NOMO-1 (cell line): ENCODE results near the gene STK32C.

Experiments
- DNase-seq, 2 experiments: peaks; one replicate each; lab custom pipeline; 2025; ENCODE audit not compliant: unreplicated experiment in 2 of 2; lab: John Stamatoyannopoulos, UW

STK32C gene

DNA sequence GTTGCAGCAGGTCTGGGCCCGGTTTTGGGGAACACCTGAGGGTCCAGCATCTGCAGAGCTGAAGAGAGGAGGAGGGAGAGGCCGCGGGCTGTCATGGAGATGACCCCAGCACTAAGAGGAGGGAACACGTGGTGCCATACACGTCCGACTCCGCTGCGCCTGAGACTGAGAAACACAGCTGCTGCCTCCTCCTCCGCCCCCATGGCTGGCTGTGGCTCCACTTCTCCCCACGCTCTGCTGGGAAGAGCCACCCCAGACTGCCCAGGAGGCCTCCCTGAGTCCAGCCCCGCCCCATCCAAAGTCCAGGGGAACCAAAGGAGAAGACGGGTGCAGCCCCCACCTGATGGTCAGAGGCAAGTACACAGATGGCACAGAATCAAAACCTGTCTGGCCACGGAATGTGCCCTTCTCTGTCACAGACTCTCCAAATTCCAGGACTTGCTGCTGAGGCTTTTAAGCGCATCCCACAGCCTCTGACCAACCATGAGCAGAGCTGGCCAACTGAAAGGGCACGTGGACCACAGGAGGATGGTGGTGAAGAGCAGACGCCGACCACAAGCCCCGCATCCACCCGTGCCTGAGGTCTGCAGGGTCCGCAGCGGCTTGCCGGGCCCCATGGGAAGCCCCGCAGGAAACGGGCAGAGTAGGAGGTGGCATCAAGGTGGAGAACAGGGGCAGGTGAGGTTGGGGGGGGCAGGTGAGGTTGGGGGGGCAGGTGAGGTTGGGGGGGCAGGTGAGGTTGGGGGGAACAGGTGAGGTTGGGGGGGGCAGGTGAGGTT lies 24.0 kb downstream of the STK32C start:
- no peak for DNase-seq

- no peak for DNase-seq
Measured at GRCh38 chr10:132282667-132283603, 24.8 kb downstream of the STK32C start.

DNA sequence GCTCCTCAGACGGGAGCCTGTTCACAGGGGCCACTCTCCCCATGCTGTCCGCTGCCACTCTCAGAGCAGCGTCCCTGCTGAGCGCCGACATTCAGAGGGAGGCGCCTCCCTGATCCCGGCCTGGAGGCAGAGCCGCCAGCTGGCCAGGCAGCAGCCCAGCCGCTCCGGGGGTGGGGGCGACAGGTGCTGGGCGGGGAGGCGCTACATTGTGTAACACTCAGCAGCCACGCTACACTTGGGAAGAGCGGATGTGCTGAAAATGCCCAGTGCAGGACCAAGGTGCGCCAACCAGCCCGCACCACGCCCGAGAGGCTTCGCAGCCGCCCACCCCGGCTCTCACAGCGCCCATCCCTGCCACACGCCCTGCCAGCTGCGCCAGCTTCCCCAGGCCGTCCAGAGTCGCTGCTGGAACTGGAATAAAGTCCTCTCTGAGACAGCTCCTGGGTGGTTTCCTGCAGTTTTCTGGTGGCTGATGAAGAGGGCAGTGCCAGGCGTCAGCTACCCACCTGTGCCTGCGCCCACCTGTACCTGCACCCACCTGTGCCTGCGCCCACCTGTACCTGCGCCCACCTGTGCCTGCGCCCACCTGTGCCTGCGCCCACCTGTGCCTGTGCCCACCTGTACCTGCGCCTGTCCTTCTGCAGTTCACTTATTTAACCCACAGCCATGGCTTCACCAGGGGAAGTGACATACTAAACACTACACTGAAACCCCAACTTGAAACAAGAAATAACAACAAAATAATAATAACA lies 25.7 kb downstream of the STK32C start:
- DNase-seq = no peak

GRCh38 chr10:132280646-132281074 lies 27.1 kb downstream of the STK32C start:
- no peak for DNase-seq

DNA sequence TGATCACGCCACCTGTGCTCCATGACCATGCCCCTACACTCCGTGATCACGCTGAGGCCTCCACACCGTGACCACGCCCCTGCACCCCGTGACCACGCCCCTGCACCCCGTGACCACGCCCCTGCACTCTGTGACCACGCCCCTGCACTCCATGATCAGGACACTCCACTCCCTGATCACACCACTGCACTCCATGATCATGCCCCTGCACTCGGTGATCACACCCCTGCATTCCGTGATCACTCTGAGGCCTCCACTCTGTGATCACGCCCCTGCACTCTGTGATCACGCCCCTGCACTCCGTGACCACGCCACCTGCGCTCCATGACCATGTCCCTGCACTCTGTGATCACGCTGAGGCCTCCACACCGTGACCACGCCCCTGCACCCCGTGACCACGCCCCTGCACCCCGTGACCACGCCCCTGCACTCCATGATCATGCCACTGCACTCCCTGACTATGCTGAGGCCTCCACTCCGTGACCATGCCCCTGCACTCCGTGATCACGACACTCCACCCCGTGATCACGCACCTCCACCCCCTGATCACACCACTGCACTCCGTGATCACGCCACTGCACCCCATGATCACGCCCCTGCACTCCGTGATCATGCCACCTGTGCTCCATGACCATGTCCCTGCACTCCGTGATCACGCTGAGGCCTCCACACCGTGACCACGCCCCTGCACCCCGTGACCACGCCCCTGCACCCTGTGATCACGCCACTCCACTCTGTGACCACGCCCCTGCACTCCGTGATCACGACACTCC lies 27.7 kb downstream of the STK32C start:
- no peak for DNase-seq

DNA sequence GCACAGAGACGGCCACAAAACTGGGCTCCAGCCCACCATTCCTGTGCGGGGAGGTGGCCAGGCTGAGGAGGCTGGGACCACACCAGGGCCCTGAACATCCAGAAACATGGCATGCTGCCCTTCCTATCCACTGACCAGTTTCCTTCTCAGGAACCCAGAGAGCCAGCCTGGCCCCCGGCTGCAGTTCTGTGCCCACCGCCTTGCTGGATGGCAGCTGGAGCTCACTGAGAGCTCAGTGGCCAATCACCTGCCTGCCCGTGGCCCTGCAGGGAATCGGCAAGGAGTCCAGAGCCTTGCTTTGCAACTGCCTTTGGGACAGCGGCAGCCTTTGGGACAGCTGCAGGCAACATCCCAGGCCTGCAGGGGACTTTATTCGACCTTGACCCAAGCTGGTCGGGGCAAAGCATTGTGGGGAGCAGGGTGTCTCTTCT lies 30.4 kb downstream of the STK32C start:
- DNase-seq = no peak

GRCh38 chr10:132276706-132277105 lies 31.0 kb downstream of the STK32C start:
- no peak for DNase-seq

DNA sequence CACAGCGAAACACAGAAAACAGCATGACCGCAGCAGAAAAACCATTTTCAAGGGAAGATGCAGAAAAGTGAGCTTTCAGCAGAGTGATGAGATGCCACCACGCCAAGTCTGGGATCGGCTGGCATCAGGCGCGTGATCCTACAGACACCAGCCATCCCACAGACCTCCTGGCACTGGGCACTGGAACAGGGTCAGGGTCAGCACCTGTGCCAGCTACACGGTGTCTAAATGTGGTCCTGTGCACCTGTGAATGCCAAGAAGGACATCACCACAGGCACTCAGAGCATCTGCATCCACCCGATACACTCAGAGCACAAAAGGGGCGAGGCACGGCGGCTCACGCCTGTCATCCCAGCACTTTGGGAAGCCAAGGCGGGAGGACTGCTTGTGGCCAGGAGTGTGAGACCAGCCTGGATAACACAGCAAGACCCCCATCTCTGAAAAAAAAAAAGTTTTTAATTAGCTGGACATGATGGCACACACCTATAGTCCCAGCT lies 31.5 kb downstream of the STK32C start:
- DNase-seq = no peak

GRCh38 chr10:132275426-132276178 lies 32.1 kb downstream of the STK32C start:
- no peak for DNase-seq

DNA sequence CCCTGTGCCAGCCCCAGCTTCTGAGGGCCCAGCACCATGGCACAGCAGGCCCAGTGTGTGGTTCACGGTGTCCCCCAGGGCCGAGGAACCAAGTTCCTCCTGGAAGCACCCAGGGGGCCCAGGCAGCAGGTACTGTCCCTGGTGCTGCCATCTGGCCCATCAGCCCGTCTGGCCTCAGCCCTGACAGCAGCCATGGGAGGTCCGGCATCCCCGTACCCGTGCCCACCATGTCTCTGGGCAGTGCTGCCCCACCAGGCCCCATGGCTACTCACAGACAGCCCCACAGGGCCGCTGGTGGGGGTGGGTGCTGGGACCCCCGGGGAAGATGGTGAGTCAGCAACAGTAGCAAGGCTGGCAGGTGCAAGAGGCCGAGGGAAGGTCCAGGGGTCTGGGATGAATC lies 32.8 kb downstream of the STK32C start:
- no peak for DNase-seq

DNA sequence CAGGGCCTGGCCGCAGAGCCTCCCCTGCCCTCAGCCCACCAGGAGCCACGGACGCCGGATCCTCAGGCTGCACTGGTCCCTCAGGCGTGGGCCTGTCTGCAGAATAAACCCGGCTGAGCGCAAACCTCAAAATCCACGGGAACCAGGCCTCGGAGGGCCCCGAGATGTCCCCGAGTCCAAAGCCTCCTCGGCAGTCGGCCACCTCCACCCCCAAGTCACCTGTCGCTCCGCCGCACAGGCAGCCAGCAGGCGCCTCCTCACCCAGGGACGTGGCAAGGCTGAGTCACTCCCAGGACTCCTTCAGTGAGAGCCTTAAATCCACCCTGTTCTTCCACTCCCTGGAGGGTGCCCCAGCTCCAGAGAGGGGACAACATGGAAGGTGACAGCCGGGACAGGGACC lies 33.2 kb downstream of the STK32C start:
- DNase-seq = no peak

DNA sequence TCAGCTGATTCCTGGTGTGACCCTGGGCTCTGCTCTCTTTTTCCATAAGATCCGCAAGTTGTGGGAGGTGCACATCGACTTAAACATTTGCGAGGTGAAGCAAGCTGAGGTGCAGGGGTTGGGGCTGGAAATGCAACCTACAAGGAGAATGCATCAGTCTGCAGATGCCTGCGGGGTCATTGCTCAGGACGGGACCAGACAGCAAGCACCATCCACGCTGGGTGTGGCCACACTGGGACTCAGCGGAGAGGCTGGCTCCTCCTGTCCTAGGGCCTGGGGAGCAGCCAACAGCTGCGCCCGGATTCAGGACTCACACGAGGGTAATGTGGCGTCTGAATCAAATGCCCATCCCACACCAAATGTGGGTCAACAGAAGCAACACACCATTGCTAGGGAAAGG lies 33.8 kb downstream of the STK32C start:
- DNase-seq = no peak

DNA sequence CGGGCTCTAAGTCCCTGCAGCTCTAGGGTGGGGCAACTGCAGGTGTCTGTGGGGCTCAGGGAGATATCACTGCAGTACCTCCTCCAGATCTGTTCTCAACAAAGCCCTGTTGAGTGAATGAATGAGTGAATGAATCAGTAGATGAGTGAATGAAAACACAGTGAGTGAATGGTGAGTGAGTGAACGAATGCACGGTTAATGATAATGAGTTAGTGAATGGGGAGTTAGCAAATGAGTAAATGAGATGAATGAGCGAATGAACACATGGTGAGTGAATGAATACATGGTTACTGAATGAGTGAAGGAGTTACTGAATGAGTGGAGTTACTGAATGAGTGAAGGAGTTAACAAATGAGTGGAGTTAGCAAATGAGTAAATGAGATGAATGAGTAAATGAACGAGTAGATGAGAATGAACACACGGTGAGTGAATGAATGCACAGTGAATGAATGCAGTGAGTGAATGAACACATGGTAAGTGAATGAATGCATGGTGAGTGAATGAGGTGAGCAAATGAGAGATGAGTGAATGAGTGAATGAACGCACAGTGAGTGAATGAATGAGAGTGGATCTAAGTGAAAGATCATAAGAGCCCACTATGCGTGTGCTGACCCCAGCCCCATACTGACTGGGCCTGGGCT lies 34.3 kb downstream of the STK32C start:
- no peak for DNase-seq

GRCh38 chr10:132272231-132272971 lies 35.3 kb downstream of the STK32C start:
- DNase-seq = no peak

DNA sequence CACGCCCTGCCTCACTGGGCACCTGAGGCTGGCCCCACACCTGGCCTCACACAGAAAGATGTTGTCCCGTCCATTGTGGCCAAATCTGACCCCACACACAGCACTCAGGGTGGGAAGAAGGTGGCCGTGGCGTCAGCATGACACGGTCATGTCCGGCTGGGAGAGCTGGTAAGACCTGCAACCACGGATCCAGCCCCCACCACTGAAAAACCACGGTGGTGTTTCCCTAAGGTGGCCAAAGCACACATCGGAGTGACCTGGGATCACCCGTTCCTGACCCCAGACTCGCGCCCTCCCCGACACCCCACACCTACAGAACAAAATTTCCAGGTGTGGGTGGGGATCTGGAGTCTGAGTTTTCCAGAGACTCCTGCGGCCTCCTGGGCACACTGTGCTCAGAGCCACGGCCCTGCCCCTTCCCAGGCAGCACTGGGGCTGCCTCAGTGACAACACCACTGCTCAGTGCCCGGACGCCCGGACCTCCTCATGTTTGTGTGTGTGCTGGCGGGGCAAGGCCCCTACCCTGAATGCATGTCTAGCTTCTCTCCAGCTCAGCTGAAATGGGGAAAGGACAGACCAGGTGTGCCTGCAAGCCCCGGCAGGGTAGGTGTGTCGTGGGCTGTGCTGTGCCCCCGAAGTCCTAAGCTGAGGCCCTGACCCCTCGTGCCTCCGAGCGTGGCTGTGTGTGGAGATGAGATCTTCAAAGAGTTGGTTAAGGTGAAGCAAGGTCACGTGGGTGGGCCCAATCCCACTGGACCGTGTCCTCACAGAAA lies 36.1 kb downstream of the STK32C start:
- no peak for DNase-seq

- no peak for DNase-seq
Measured at GRCh38 chr10:132270721-132271457, 36.9 kb downstream of the STK32C start.

DNA sequence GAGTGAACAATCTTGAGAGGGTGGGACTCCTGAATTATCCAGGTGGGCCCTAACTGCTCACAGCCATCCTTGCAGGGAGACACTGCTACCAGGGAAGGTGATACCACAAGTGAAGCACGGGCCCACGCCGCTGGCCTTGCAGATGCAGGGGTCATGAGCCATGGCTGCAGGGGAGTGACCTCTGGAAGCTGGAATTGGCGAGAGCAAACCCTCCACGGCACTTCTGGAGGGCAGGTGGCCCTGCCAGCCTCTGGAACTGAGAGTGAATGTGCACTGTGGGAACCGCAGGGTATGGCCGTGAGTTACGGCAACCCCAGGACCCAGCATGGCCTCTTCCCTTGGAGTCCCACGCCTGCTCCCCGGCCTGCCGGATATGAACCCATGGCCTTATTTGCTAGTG lies 37.5 kb downstream of the STK32C start:
- DNase-seq = no peak
